ENCODE data around the gene PPCDC.

GRCh38 chr15:75063889-75064288 lies 40.5 kb downstream of the PPCDC start:
- TF ChIP-seq CTCF (IDR thresholded peaks at IDR 0.05; ENCODE audit: borderline replicate concordance, extremely low read depth, low read length, poor library complexity, severe bottlenecking): no peak
- no peak for TF ChIP-seq EZH2 (IDR thresholded peaks at IDR 0.05; ENCODE audit: borderline replicate concordance, low read depth, low read length, severe bottlenecking)
